T-helper 17 cell (primary cell): Measurements from ENCODE around the gene HM13. TPM values are rescaled to one million over a fixed set of nuclear protein-coding genes. Genes with fewer than 3 reads are reported as not detected.
"Not testable (repeated sequence)": the region's sequence is repeated elsewhere in the genome, so short reads cannot be mapped to it uniquely, and the experiment has no call there.

Experiments used
- ATAC-seq: fragments of 150-1000 bp; cut with Tn5 transposase; 2 replicates; pipeline ENCODE4 v1.10.0; 2021; ENCODE audit warnings: mild to moderate bottlenecking, moderate library complexity
- DNase-seq, 3 donors: peaks; one replicate each; pipeline versions ENCODE4 v3.0.0 to v3.0.0-alpha.2; 2020 to 2021
- H3K9me3 ChIP-seq: one replicate; pipeline ENCODE4 v1.7.0; 2013; ENCODE audit warnings: low read length, mild to moderate bottlenecking; ENCODE audit not compliant: control insufficient read depth, poor library complexity, severe bottlenecking
- H3K27ac Mint-ChIP-seq: one replicate; pipeline ENCODE4 v1.8.0; 2022; ENCODE audit warnings: mild to moderate bottlenecking, moderate library complexity, mixed read lengths
- H3K27me3 Mint-ChIP-seq: one replicate; pipeline ENCODE4 v1.8.0; 2022; ENCODE audit warnings: mixed read lengths
- H3K36me3 Mint-ChIP-seq: one replicate; pipeline ENCODE4 v1.8.0; 2022; ENCODE audit warnings: low read depth, mixed read lengths
- H3K4me1 Mint-ChIP-seq: one replicate; pipeline ENCODE4 v1.8.0; 2022; ENCODE audit warnings: mild to moderate bottlenecking, mixed read lengths
- H3K4me3 Mint-ChIP-seq: one replicate; pipeline ENCODE4 v1.8.0; 2022; ENCODE audit warnings: mild to moderate bottlenecking, moderate library complexity, mixed read lengths
- total RNA-seq, 4 donors: library from RNA in 2 of 4; stranded (reverse) in 2 of 4; gene quantifications; one replicate each; pipeline ENCODE4 v1.2.3 and lab custom pipeline; 2022 to 2026

The HM13 gene
- total RNA-seq, 2 donors from 2014 or later, result 154 to 177 TPM

GRCh38 chr20:31602779-31603441 lies 88.7 kb downstream of the HM13 start:
- DNase-seq (no peak), ATAC-seq (peak; percentile 39)
- no peaks in the 10 kb centered on the region for H3K9me3 ChIP-seq
- peak overlapping the region; percentile 76 for H3K4me3 Mint-ChIP-seq
- H3K27ac Mint-ChIP-seq, result no peak overlapping the region
- peaks cover 33% of the 10 kb centered on the region for H3K27me3 Mint-ChIP-seq
- H3K4me1 Mint-ChIP-seq, result peaks cover 26% of the 10 kb centered on the region
- peaks cover 2% of the 10 kb centered on the region for H3K36me3 Mint-ChIP-seq

GRCh38 chr20:31603822-31604566 lies 89.8 kb downstream of the HM13 start:
- H3K9me3 ChIP-seq, result no peaks in the 10 kb centered on the region
- peaks cover 2% of the 10 kb centered on the region for H3K36me3 Mint-ChIP-seq
- peak overlapping the region; percentile 2 for H3K27ac Mint-ChIP-seq
- peaks cover 35% of the 10 kb centered on the region for H3K27me3 Mint-ChIP-seq
- peaks cover 26% of the 10 kb centered on the region for H3K4me1 Mint-ChIP-seq
- ATAC-seq (peak; percentile 53), DNase-seq (peak; percentile 53 to 71 (median 64))
- H3K4me3 Mint-ChIP-seq, result peak overlapping the region; percentile 96

DNA sequence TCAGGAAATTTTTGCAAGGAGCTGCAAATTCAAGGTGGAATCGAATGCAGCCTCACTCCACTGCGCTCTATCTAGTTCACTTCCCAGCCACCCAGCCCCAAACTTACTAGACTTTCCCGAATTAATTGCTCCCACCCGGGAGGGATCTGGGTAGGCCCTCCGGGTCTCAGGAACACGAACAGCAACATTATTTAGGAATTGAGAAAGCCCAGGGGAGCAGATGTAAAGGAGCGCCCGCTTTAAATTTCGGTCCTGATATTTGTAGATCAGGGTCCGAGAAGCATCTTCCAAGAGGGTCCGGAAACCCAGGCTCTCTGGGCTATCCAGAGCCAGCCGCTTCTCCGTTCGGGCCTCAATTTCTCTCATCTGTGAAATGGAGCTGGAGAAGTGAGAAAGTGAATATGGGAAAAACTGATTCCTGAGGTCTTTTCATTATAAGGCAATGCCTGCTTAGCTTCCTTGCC lies 90.4 kb downstream of the HM13 start:
- ATAC-seq (peak; percentile 0), DNase-seq (no peak)
- Mint-ChIP-seq H3K4me1 (peaks cover 26% of the 10 kb centered on the region), H3K27ac (peak overlapping the region; percentile 45), H3K4me3 (peak overlapping the region; percentile 96), H3K27me3 (peaks cover 35% of the 10 kb centered on the region), H3K36me3 (peaks cover 2% of the 10 kb centered on the region)
- H3K9me3 ChIP-seq, result no peaks in the 10 kb centered on the region

- peaks cover 2% of the 10 kb centered on the region for H3K36me3 Mint-ChIP-seq
- peak within 1 kb of the TSS; percentile 45 for H3K27ac Mint-ChIP-seq
- peak; percentile 93 for ATAC-seq
- DNase-seq, result peak; percentile 79 to 83 (median 83)
- H3K9me3 ChIP-seq, result no peaks in the 10 kb centered on the region
- peaks cover 35% of the 10 kb centered on the region for H3K27me3 Mint-ChIP-seq
- peak within 1 kb of the TSS; percentile 96 for H3K4me3 Mint-ChIP-seq
- H3K4me1 Mint-ChIP-seq, result peaks cover 26% of the 10 kb centered on the region
These were observed 91.0 kb downstream of the HM13 start, which contains the start of gene ID1 for GRCh38 chr20:31605031-31605901. ID1 (plus strand) TSS chr20:31605289; CDS start chr20:31605388, 99 bp downstream.

DNA sequence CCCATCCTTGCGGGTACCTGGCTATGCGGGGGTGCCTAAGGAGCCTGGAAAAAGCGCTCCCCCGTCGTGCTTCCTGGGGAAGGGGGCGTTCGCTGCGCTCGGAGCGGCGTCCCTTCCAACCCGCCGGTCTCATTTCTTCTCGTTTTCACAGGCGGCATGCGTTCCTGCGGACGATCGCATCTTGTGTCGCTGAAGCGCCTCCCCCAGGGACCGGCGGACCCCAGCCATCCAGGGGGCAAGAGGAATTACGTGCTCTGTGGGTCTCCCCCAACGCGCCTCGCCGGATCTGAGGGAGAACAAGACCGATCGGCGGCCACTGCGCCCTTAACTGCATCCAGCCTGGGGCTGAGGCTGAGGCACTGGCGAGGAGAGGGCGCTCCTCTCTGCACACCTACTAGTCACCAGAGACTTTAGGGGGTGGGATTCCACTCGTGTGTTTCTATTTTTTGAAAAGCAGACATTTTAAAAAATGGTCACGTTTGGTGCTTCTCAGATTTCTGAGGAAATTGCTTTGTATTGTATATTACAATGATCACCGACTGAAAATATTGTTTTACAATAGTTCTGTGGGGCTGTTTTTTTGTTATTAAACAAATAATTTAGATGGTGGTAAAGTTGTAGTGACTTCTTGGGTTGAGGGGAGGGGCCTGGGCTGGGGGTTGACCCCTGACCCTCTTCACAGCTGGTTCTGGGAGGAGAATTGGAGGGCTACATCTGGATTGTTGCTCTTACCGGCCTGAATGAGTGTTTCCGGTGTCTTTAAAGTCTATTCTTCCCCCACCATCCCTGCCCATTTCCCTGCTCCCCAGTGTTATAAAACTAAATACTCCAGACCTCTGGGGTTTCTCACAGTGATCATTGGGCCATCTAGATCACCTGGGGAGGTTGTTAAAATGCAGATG lies 91.9 kb downstream of the HM13 start:
- Mint-ChIP-seq H3K4me1 (peaks cover 26% of the 10 kb centered on the region), H3K4me3 (peak overlapping the region; percentile 96), H3K36me3 (peaks cover 2% of the 10 kb centered on the region), H3K27ac (peak overlapping the region; percentile 45), H3K27me3 (peaks cover 35% of the 10 kb centered on the region)
- DNase-seq (peak in 1 of 3 donors; percentile 16), ATAC-seq (no peak)
- H3K9me3 ChIP-seq, result no peaks in the 10 kb centered on the region

GRCh38 chr20:31606804-31607639 lies 92.8 kb downstream of the HM13 start:
- no peak for ATAC-seq
- H3K27ac Mint-ChIP-seq, result no peak overlapping the region
- peaks cover 40% of the 10 kb centered on the region for H3K27me3 Mint-ChIP-seq
- no peaks in the 10 kb centered on the region for H3K9me3 ChIP-seq
- H3K4me1 Mint-ChIP-seq, result peaks cover 26% of the 10 kb centered on the region
- H3K36me3 Mint-ChIP-seq, result peaks cover 2% of the 10 kb centered on the region
- H3K4me3 Mint-ChIP-seq, result peak overlapping the region; percentile 96
- no peak for DNase-seq

DNA sequence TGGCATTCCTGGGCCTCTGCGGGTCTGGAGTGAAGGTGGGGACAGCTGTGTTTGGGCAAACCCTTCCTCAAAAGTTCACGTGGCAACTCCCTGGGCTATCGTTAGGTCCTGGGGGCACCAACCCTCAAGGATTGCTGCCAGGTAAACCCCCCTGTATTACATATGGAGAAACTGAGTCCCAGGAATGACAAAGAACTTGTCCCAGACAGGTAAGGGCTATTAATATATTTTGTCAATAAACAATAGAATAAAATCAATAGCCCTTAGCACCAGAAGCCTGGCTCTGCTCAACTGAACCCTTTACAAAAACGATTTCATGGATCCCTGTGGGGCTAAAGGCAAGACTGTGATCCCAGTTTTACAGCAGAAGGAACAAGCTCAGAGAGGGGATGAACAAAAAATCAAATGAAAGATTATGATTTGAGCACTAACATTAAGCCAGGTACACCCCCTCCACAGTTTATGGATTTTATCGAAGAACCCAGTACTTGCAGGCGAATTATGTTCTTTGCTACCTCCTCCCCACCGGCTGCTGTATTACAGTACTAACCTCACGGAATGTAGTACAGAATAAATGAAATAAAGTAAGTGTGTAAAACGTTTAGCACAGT lies 93.5 kb downstream of the HM13 start:
- H3K36me3 Mint-ChIP-seq, result no peaks in the 10 kb centered on the region
- no peak for ATAC-seq
- H3K27me3 Mint-ChIP-seq, result peaks cover 35% of the 10 kb centered on the region
- peaks cover 23% of the 10 kb centered on the region for H3K4me1 Mint-ChIP-seq
- H3K9me3 ChIP-seq, result no peaks in the 10 kb centered on the region
- H3K27ac Mint-ChIP-seq, result no peak overlapping the region
- DNase-seq, result no peak
- H3K4me3 Mint-ChIP-seq, result no peak overlapping the region

DNA sequence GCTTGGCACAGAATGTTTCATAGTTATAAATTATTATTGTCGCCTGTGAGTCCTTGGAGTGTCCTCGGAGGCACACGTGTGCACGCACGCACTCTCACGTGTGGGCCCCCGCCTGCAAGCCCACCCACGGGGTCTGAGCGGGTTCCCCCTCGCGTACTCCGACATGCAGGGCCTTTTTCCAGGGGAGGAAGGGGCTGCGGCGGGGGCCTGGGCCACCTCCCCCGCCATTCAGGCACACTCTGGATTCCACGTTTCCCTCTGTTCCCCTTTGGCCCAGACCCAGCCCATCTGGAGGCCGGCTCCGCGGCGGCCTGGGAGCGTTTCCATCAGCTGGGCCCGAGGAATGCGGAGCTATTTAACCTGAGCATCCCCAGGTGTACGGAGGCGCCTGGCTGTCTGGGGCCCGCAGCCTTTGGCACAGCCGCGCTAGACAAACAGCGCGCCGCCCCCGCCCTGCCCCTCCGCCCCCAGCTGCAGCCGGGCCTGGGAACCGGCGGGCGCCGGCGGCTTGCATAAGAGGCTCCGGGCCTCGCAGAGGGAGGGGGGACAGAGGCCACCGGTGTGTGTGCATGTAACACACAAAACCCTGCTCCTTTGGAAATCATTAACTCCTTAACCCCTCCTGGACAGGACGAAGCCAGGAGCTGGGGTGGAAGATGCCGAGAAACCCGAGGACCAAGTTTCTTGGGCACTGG lies 94.2 kb downstream of the HM13 start:
- H3K36me3 Mint-ChIP-seq, result no peaks in the 10 kb centered on the region

GRCh38 chr20:31612271-31612640 lies 98.0 kb downstream of the HM13 start:
- not testable (repeated sequence) for H3K4me3 Mint-ChIP-seq, ATAC-seq, DNase-seq, H3K27ac Mint-ChIP-seq, H3K36me3 Mint-ChIP-seq, H3K9me3 ChIP-seq, H3K4me1 Mint-ChIP-seq
- peaks cover 19% of the 10 kb centered on the region for H3K27me3 Mint-ChIP-seq

More for the DNA sequence above, 94.2 kb downstream of the HM13 start:
- DNase-seq (no peak), ATAC-seq (no peak)
- H3K9me3 ChIP-seq, result no peaks in the 10 kb centered on the region
- Mint-ChIP-seq H3K27ac (no peak overlapping the region), H3K4me3 (no peak overlapping the region), H3K27me3 (peaks cover 33% of the 10 kb centered on the region), H3K4me1 (peaks cover 23% of the 10 kb centered on the region)

DNA sequence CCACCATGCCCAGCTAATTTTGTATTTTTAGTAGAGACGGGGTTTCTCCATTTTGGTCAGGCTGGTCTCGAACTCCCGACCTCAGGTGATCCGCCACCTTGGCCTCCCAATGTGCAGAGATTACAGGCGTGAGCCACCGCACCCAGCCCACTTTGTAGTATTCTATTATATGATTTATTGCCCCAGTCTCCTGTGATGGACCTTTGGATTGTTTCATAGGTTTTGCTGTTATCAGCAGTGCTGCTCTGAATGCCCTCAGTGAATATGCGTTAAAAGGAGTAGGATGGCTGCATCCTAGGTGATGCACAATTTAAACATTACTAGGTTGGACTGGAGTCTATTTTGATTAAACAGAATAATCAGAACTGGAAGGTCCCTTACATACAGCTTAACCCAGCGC lies 101.2 kb downstream of the HM13 start:
- peaks cover 6% of the 10 kb centered on the region for H3K4me1 Mint-ChIP-seq
- DNase-seq, result no peak
- H3K4me3 Mint-ChIP-seq, result no peak overlapping the region
- no peaks in the 10 kb centered on the region for H3K9me3 ChIP-seq
- H3K27ac Mint-ChIP-seq, result no peak overlapping the region
- no peak for ATAC-seq
- H3K27me3 Mint-ChIP-seq, result peaks cover 15% of the 10 kb centered on the region
- peaks cover 2% of the 10 kb centered on the region for H3K36me3 Mint-ChIP-seq
